B cell (primary cell): ENCODE measurements around the gene IP6K2. TPM values are rescaled to one million over a fixed set of nuclear protein-coding genes. Genes with fewer than 3 reads are reported as not detected.

Source experiments
- ATAC-seq: fragments of 200-7000 bp; cut with Tn5 transposase; one replicate; pipeline ENCODE4 v1.10.0; 2021; ENCODE audit warnings: low read depth, mild to moderate bottlenecking, moderate number of reproducible peaks, moderate library complexity
- CTCF ChIA-PET: fragments of 350-600 bp; sonication (Branson Sonifier 250); formaldehyde crosslinking; loops from one replicate; lab custom pipeline; 2021; ENCODE audit warnings: antibody characterized with exemption, inconsistent platforms; lab: Charles Lee
- POLR2A ChIA-PET: fragments of 350-600 bp; sonication (Branson Sonifier 250); formaldehyde crosslinking; loops from one replicate; lab custom pipeline; 2021; ENCODE audit warnings: antibody characterized with exemption; lab: Charles Lee
- DNase-seq: peaks from one replicate; pipeline ENCODE4 v3.0.0; 2013
- H2AFZ ChIP-seq: 2 replicates; pipeline ENCODE4 v1.6.1; 2012; ENCODE audit warnings: mild to moderate bottlenecking, low read depth, low read length; ENCODE audit not compliant: insufficient read depth, poor library complexity, severe bottlenecking
- H3K27ac ChIP-seq, 2 donors: 1 replicate in 1 of 2; 2 replicates in 1 of 2; pipeline ENCODE4 v1.5.1; 2012 to 2013; ENCODE audit warnings: low read length in 2 of 2, mild to moderate bottlenecking in 2 of 2, moderate library complexity in 1 of 2
- H3K27me3 ChIP-seq, 4 experiments: fragments of 200-600 bp in 1 of 4; sonication (generic) in 1 of 4; replicated peaks in 1 of 4; 1 replicate in 2 of 4; 2 replicates in 2 of 4; pipeline versions ENCODE4 v1.6.1 to v1.7.0; 2013 to 2016; ENCODE audit warnings: low read length in 3 of 4, mild to moderate bottlenecking in 2 of 4, mixed read lengths in 1 of 4, moderate library complexity in 1 of 4; ENCODE audit not compliant: insufficient read depth in 4 of 4, control insufficient read depth in 3 of 4; ENCODE audit errors: control extremely low read depth in 1 of 4
- H3K36me3 ChIP-seq, 2 experiments: replicated peaks in 1 of 2; 1 replicate in 1 of 2; 2 replicates in 1 of 2; pipeline versions ENCODE4 v1.6.1 to v1.7.1; 2013; ENCODE audit warnings: low read length in 1 of 2; ENCODE audit not compliant: insufficient read depth in 2 of 2, control insufficient read depth in 1 of 2; ENCODE audit errors: control extremely low read depth in 1 of 2, extremely low read depth in 1 of 2
- H3K4me1 ChIP-seq, 2 donors: fragments of 200-600 bp in 1 of 2; sonication (generic) in 1 of 2; 1 replicate in 1 of 2; 2 replicates in 1 of 2; pipeline versions ENCODE4 v1.5.1 to v1.6.1; 2013 to 2017; ENCODE audit warnings: low read length in 2 of 2; ENCODE audit not compliant: control insufficient read depth in 2 of 2, insufficient read depth in 2 of 2
- H3K4me2 ChIP-seq: replicated peaks from 2 replicates; pipeline ENCODE3; 2012; ENCODE audit warnings: mild to moderate bottlenecking, low read depth, low read length; ENCODE audit not compliant: poor library complexity, severe bottlenecking
- H3K4me3 ChIP-seq, 5 experiments: fragments of 200-600 bp in 1 of 5; sonication (generic) in 1 of 5; 1 replicate in 3 of 5; 2 replicates in 2 of 5; pipeline versions ENCODE4 v1.5.1 to v1.7.0; 2011 to 2016; ENCODE audit warnings: low read length in 4 of 5, mild to moderate bottlenecking in 4 of 5, low read depth in 2 of 5, control low read depth in 1 of 5, moderate library complexity in 1 of 5; ENCODE audit not compliant: insufficient read depth in 1 of 5; ENCODE audit errors: control extremely low read depth in 1 of 5, extremely low read depth in 1 of 5
- H3K79me2 ChIP-seq: fragments of 200-600 bp; sonication (generic); one replicate; pipeline ENCODE4 v1.6.0; 2016; ENCODE audit warnings: low read length; ENCODE audit not compliant: control insufficient read depth, insufficient read depth
- H3K9ac ChIP-seq: fragments of 200-600 bp; sonication (generic); 2 replicates; pipeline ENCODE4 v1.6.1; 2017; ENCODE audit warnings: mild to moderate bottlenecking, low read length, moderate library complexity
- H3K9me3 ChIP-seq, 3 donors: one replicate each; pipeline versions ENCODE4 v1.6.1 to v1.7.1; 2013; ENCODE audit warnings: low read length in 2 of 3; ENCODE audit not compliant: control insufficient read depth in 2 of 3, insufficient read depth in 1 of 3; ENCODE audit errors: control extremely low read depth in 1 of 3
- H4K20me1 ChIP-seq: 2 replicates; pipeline ENCODE4 v1.6.0; 2012; ENCODE audit warnings: mild to moderate bottlenecking, low read length; ENCODE audit not compliant: insufficient read depth, control insufficient read depth, poor library complexity, severe bottlenecking
- H3K27ac Mint-ChIP-seq: one replicate; pipeline ENCODE4 v1.8.0; 2021; ENCODE audit warnings: mixed read lengths
- H3K27me3 Mint-ChIP-seq: one replicate; pipeline ENCODE4 v1.8.0; 2021; ENCODE audit warnings: mixed read lengths
- H3K4me1 Mint-ChIP-seq: one replicate; pipeline ENCODE4 v1.8.0; 2021; ENCODE audit warnings: mixed read lengths
- H3K4me3 Mint-ChIP-seq: one replicate; pipeline ENCODE4 v1.8.0; 2021; ENCODE audit warnings: mixed read lengths
- H3K9me3 Mint-ChIP-seq: one replicate; pipeline ENCODE4 v1.8.0; 2022; ENCODE audit warnings: mixed read lengths; ENCODE audit not compliant: insufficient read depth
- EZH2 ChIP-seq: IDR thresholded peaks from 2 replicates; pipeline ENCODE4 v1.6.1; 2012; ENCODE audit warnings: borderline replicate concordance, low read depth, mild to moderate bottlenecking, moderate library complexity, low read length; ENCODE audit not compliant: insufficient read depth, poor library complexity, severe bottlenecking
- WGBS: methylation state at CpG from one replicate; pipeline ENCODE4 v1.1.5; 2013; ENCODE audit warnings: missing lambda C conversion rate; ENCODE audit not compliant: insufficient coverage; 5-methylcytosine and 5-hydroxymethylcytosine counted together
- intact Hi-C: fragments of 100-400 bp; cut with micrococcal nuclease; formaldehyde crosslinking; loops from one replicate; pipeline ENCODE4 v1.10.0; 2022
- polyA plus RNA-seq: library from polyadenylated mRNA; depleted of rRNA; stranded (reverse); fragments of >200 nt; gene quantifications from 2 replicates; pipeline ENCODE4 v1.2.3, GENCODE V29; 2012
- total RNA-seq, 2 donors: library from RNA; stranded (reverse); fragments of 120-200 nt in 1 of 2; gene quantifications; 1 replicate in 1 of 2; 2 replicates in 1 of 2; pipeline versions ENCODE4 v1.2.3 to v1.2.4, GENCODE V29; 2013 to 2022
- TF ChIP-seq, protein P1 (sequence below): fragments of 200-600 bp; IDR thresholded peaks from one replicate; pipeline ENCODE4 v1.8.0; 2022; ENCODE audit warnings: antibody characterized with exemption, mild to moderate bottlenecking

IP6K2 gene
- total and polyA plus RNA-seq, 2 donors (not counting 1 experiment from before 2014, with no cell fraction given): 132 to 140 TPM

DNA sequence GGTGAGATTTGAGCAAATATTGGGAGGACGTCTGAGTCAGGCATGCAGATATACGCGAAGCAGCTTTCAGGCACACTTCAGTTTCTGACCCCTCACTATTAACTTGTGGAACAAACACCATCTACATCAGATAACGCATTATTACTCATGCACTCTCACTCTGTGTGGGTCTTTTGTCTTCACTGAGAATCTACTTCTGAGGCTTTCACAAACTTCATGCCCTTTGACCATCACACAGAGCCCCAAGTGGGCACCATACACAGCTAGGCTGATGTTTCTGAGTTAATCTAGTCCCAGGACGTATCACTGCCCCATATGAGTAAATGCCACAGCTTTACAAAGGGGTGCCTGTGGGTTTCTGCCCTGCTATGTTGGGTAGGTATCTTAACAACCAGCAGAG lies 39.6 kb upstream of the IP6K2 start:
- intact Hi-C loops: no loop called here
- Histone ChIP-seq H3K79me2 (no peaks in the 10 kb centered on the region), H3K4me3 (no peak overlapping the region), H3K4me1 (no peaks in the 10 kb centered on the region), H3K27ac (no peak overlapping the region), H3K27me3 (no peaks in the 10 kb centered on the region), H3K4me2 (no peak overlapping the region), H2AFZ (no peak overlapping the region), H3K36me3 (peaks cover 8 to 19% of the 10 kb centered on the region in 2 experiments), H3K9ac (no peak overlapping the region), H3K9me3 (no peaks in the 10 kb centered on the region), H4K20me1 (no peaks in the 10 kb centered on the region)
- Mint-ChIP-seq H3K4me1 (no peaks in the 10 kb centered on the region), H3K27me3 (no peaks in the 10 kb centered on the region), H3K4me3 (no peak overlapping the region), H3K9me3 (no peaks in the 10 kb centered on the region), H3K27ac (no peak overlapping the region)
- ChIA-PET POLR2A (no interaction called here), CTCF (interaction anchor here (0.5 kb wide), 2 partner anchors 14 to 15 kb away, joined by 3 read pairs; no protein-coding TSS in a partner anchor)
- WGBS: 100% methylated on average over 1 of the region's 5 CpGs
- no peak for TF ChIP-seq EZH2
- TF ChIP-seq, protein P1, sequence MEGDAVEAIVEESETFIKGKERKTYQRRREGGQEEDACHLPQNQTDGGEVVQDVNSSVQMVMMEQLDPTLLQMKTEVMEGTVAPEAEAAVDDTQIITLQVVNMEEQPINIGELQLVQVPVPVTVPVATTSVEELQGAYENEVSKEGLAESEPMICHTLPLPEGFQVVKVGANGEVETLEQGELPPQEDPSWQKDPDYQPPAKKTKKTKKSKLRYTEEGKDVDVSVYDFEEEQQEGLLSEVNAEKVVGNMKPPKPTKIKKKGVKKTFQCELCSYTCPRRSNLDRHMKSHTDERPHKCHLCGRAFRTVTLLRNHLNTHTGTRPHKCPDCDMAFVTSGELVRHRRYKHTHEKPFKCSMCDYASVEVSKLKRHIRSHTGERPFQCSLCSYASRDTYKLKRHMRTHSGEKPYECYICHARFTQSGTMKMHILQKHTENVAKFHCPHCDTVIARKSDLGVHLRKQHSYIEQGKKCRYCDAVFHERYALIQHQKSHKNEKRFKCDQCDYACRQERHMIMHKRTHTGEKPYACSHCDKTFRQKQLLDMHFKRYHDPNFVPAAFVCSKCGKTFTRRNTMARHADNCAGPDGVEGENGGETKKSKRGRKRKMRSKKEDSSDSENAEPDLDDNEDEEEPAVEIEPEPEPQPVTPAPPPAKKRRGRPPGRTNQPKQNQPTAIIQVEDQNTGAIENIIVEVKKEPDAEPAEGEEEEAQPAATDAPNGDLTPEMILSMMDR: no peak
- DNase-seq: no peak
- ATAC-seq: no peak

DNA sequence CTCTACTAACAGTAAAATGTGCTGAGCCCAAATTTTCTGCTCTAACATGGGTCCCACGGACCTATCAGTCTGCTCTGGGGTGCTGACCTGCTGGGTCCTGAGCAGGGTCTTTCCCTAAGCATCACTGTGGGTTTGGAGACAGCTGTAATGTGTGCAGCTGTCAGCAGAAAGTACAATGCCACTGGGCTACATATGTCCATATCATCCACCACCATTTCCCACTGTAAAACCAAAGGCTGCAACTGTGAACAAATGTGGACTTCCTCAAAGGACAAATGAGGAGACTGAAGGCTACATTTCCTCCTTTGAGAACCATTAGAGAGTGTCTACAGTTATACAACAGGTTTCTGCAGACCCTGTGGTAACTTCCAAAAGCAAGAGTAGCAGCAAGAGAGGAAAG lies 33.8 kb upstream of the IP6K2 start:
- Histone ChIP-seq H2AFZ (no peak overlapping the region), H3K27me3 (no peaks in the 10 kb centered on the region), H3K4me2 (no peak overlapping the region), H4K20me1 (no peaks in the 10 kb centered on the region), H3K9ac (no peak overlapping the region), H3K4me3 (no peak overlapping the region), H3K9me3 (no peaks in the 10 kb centered on the region), H3K27ac (no peak overlapping the region), H3K36me3 (peaks cover 15 to 22% of the 10 kb centered on the region in 2 experiments), H3K79me2 (no peaks in the 10 kb centered on the region), H3K4me1 (no peaks in the 10 kb centered on the region)
- Mint-ChIP-seq H3K27ac (no peak overlapping the region), H3K9me3 (peaks cover 1% of the 10 kb centered on the region), H3K4me1 (no peaks in the 10 kb centered on the region), H3K27me3 (no peaks in the 10 kb centered on the region), H3K4me3 (no peak overlapping the region)
- ChIA-PET CTCF (interaction anchor here (1.5 kb wide), 1 partner anchor 11 kb away, joined by 5 read pairs; no protein-coding TSS in a partner anchor), POLR2A (interaction anchor here (0.7 kb wide), 1 partner anchor 22 kb away, joined by 3 read pairs; no protein-coding TSS in a partner anchor)
- no peak for ATAC-seq
- no peak for DNase-seq
- 100% methylated on average over 1 of the region's 1 CpG for WGBS
- intact Hi-C loops: no loop called here
- TF ChIP-seq, protein P1: no peak
- no peak for TF ChIP-seq EZH2
